Heart left ventricle (tissue), 13 donors: Measurements from ENCODE around the gene SERPINB12.

Experiments
- POLR2A ChIP-seq, 2 donors: fragments of 450-650 bp; IDR thresholded peaks; one replicate each; pipeline ENCODE4 v1.6.1; 2017; ENCODE audit warnings: antibody characterized with exemption in 2 of 2, mild to moderate bottlenecking in 2 of 2, moderate library complexity in 2 of 2
- TF ChIP-seq, protein P1 (sequence below), 12 donors: fragments of 200-600 bp; sonication (generic) in 4 of 12; IDR thresholded peaks; one replicate each; pipeline versions ENCODE4 v1.5.0 to v1.8.0; 2018 to 2022; ENCODE audit warnings: antibody characterized with exemption in 12 of 12, mild to moderate bottlenecking in 5 of 12
- donor health status: ischemic (EF 13 %, LVEDD 7.1; RV severe dilation, severe dysfunction).
- donor health status: DM: no; HTN: yes; CAD: no.
- donor health status: DM: no; HTN: no; CAD: no.
- donor health status: ischemic (EF 25% LVEDD 6.9; RV normal size, moderate dysfunction).
- donor health status: ischemic (EF 25% LVEDD 5.7; RV mildly dilated, moderate dysfunction).
- donor health status: ischemic (EF 35%, LVEDD 5.7; RV mildly dilated, moderate dysfunction).
- donor health status: nonischemic (EF 11% LVEDD 7.7; RV severe dilation, severe dysfunction).
- donor health status: DM: yes; HTN: yes; CAD: no.
- donor health status: PGD.
- donor health status: ischemic (EF 29% LVEDD 5.4; RV normal size, mild dysfunction).
- donor health status: nonischemic (EF 23%, LVEDD 6.1; RV moderate dilation, normal function).

DNA sequence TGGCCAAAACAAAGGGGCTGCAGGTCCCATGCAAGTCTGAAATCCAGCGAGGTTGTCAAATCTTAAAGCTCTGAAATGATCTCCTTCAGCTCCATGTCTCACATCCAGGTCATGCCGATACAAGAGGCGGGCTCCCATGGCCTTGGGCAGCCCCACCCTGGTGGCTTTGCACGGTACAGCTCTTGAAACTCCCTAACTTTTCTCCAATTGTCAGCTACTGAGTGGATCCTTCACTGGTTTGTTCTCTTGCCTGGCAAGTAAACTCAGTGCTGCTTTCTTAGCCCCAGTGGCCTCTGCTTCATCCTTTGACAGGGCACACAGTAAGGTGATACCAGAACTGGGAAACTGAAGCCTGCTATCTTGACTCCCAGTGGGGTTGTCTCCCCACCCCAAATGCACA, 71.3 kb downstream of the SERPINB12 start:
- TF ChIP-seq, protein P1, sequence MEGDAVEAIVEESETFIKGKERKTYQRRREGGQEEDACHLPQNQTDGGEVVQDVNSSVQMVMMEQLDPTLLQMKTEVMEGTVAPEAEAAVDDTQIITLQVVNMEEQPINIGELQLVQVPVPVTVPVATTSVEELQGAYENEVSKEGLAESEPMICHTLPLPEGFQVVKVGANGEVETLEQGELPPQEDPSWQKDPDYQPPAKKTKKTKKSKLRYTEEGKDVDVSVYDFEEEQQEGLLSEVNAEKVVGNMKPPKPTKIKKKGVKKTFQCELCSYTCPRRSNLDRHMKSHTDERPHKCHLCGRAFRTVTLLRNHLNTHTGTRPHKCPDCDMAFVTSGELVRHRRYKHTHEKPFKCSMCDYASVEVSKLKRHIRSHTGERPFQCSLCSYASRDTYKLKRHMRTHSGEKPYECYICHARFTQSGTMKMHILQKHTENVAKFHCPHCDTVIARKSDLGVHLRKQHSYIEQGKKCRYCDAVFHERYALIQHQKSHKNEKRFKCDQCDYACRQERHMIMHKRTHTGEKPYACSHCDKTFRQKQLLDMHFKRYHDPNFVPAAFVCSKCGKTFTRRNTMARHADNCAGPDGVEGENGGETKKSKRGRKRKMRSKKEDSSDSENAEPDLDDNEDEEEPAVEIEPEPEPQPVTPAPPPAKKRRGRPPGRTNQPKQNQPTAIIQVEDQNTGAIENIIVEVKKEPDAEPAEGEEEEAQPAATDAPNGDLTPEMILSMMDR (IDR thresholded peaks at IDR 0.05), result no peak
- TF ChIP-seq POLR2A (IDR thresholded peaks at IDR 0.05), result no peak
